ENCODE results near the gene GMEB1.

Gene GMEB1

GRCh38 chr1:28671254-28671780 is 2.7 kb downstream of the GMEB1 start:
- TF ChIP-seq TAF1 (IDR thresholded peaks at IDR 0.05; ENCODE audit: borderline replicate concordance, insufficient read depth, low read length): no peak
- TF ChIP-seq SIN3A (IDR thresholded peaks at IDR 0.05; ENCODE audit: borderline replicate concordance, insufficient read depth, low read length): no peak
- no peak for TF ChIP-seq FOXP2 (optimal IDR thresholded peaks at IDR 0.05; ENCODE audit: borderline replicate concordance, extremely low read depth, extremely low read length, insufficient read depth)
- no peak for TF ChIP-seq POLR2AphosphoS5 (IDR thresholded peaks at IDR 0.05; ENCODE audit: low read depth, low read length)
- TF ChIP-seq REST (IDR thresholded peaks at IDR 0.05; ENCODE audit: insufficient read depth in 1 of 2, low read depth in 2 of 2, low read length in 2 of 2): no peak

GRCh38 chr1:28675924-28676257 is 7.3 kb downstream of the GMEB1 start:
- TF ChIP-seq FOXP2 (optimal IDR thresholded peaks at IDR 0.05; ENCODE audit: borderline replicate concordance, extremely low read depth, extremely low read length, insufficient read depth) (no peak), SIN3A (IDR thresholded peaks at IDR 0.05; ENCODE audit: borderline replicate concordance, insufficient read depth, low read length) (no peak), POLR2AphosphoS5 (IDR thresholded peaks at IDR 0.05; ENCODE audit: low read depth, low read length) (no peak), REST (IDR thresholded peaks at IDR 0.05; ENCODE audit: insufficient read depth in 1 of 2, low read depth in 2 of 2, low read length in 2 of 2) (no peak), TAF1 (IDR thresholded peaks at IDR 0.05; ENCODE audit: borderline replicate concordance, insufficient read depth, low read length) (no peak)

GRCh38 chr1:28680151-28680550 is 11.6 kb downstream of the GMEB1 start:
- TF ChIP-seq SIN3A (IDR thresholded peaks at IDR 0.05; ENCODE audit: borderline replicate concordance, insufficient read depth, low read length) (no peak), FOXP2 (optimal IDR thresholded peaks at IDR 0.05; ENCODE audit: borderline replicate concordance, extremely low read depth, extremely low read length, insufficient read depth) (no peak), TAF1 (IDR thresholded peaks at IDR 0.05; ENCODE audit: borderline replicate concordance, insufficient read depth, low read length) (no peak), POLR2AphosphoS5 (IDR thresholded peaks at IDR 0.05; ENCODE audit: low read depth, low read length) (no peak), REST (IDR thresholded peaks at IDR 0.05; ENCODE audit: insufficient read depth in 1 of 2, low read depth in 2 of 2, low read length in 2 of 2) (no peak)

GRCh38 chr1:28682840-28683239 is 14.3 kb downstream of the GMEB1 start:
- TF ChIP-seq SIN3A (IDR thresholded peaks at IDR 0.05; ENCODE audit: borderline replicate concordance, insufficient read depth, low read length) (no peak), TAF1 (IDR thresholded peaks at IDR 0.05; ENCODE audit: borderline replicate concordance, insufficient read depth, low read length) (no peak), POLR2AphosphoS5 (IDR thresholded peaks at IDR 0.05; ENCODE audit: low read depth, low read length) (no peak), FOXP2 (optimal IDR thresholded peaks at IDR 0.05; ENCODE audit: borderline replicate concordance, extremely low read depth, extremely low read length, insufficient read depth) (no peak), REST (IDR thresholded peaks at IDR 0.05; ENCODE audit: insufficient read depth in 1 of 2, low read depth in 2 of 2, low read length in 2 of 2) (no peak)

- TF ChIP-seq REST (IDR thresholded peaks at IDR 0.05; ENCODE audit: insufficient read depth in 1 of 2, low read depth in 2 of 2, low read length in 2 of 2) (no peak), SIN3A (IDR thresholded peaks at IDR 0.05; ENCODE audit: borderline replicate concordance, insufficient read depth, low read length) (no peak), TAF1 (IDR thresholded peaks at IDR 0.05; ENCODE audit: borderline replicate concordance, insufficient read depth, low read length) (no peak), FOXP2 (optimal IDR thresholded peaks at IDR 0.05; ENCODE audit: borderline replicate concordance, extremely low read depth, extremely low read length, insufficient read depth) (no peak), POLR2AphosphoS5 (IDR thresholded peaks at IDR 0.05; ENCODE audit: low read depth, low read length) (no peak)
These were observed 16.4 kb downstream of the GMEB1 start for GRCh38 chr1:28684937-28685336.

Measured in PFSK-1 (cell line).